HepG2 (cell line): Measurements from ENCODE around the gene LPAR1. TPM values are rescaled to one million over a fixed set of nuclear protein-coding genes. Genes with fewer than 3 reads are reported as not detected.

Source experiments
- ATAC-seq: fragments of 200-7000 bp; cut with Tn5 transposase; 3 replicates; pipeline ENCODE4 v1.9.1; 2020; ENCODE audit warnings: mild to moderate bottlenecking, moderate library complexity
- BruUV-seq: library from RNA; stranded (reverse); fragments of 400-500 nt; replicated peaks from 2 replicates; lab custom pipeline; 2021; lab: Mats Ljungman, UMichigan
- CTCF ChIA-PET: fragments of 300-600 bp; formaldehyde crosslinking; extraction: SDS; loops from one replicate; lab custom pipeline; 2021; ENCODE audit warnings: low total read pairs, inconsistent platforms, low intra/inter-chr PET ratio; lab: Yijun Ruan, JAX
- POLR2A ChIA-PET: fragments of 350-600 bp; sonication (Branson Sonifier 250); formaldehyde crosslinking; loops from one replicate; lab custom pipeline; 2020; ENCODE audit warnings: antibody characterized with exemption, inconsistent platforms; lab: Yijun Ruan, JAX
- DNase-seq: peaks from one replicate; pipeline ENCODE4 v3.0.0-alpha.2; 2015; ENCODE audit warnings: low spot score
- FAIRE-seq: peaks from 3 replicates; lab custom pipeline; 2011; peaks lifted over from hg19 to GRCh38; lab: Jason Lieb, UNC
- H2AFZ ChIP-seq: one replicate; pipeline ENCODE4 v1.6.1; 2011; ENCODE audit warnings: low read length, inconsistent platforms
- H3K27ac ChIP-seq: fragments of 300-600 bp; 3 replicates; pipeline ENCODE4 v1.8.0; 2011; ENCODE audit warnings: mixed run types, mild to moderate bottlenecking, mixed read lengths, low read length, inconsistent platforms; ENCODE audit not compliant: insufficient read depth; ENCODE audit errors: extremely low read length
- H3K27me3 ChIP-seq, 2 experiments: fragments of 200-600 bp in 1 of 2; 2 replicates in 1 of 2; 3 replicates in 1 of 2; pipeline versions ENCODE4 v1.6.0 to v1.8.0; 2011; ENCODE audit warnings: low read length in 2 of 2, mild to moderate bottlenecking in 2 of 2, moderate library complexity in 2 of 2, inconsistent platforms in 1 of 2; ENCODE audit not compliant: insufficient read depth in 2 of 2, control insufficient read depth in 1 of 2
- H3K36me3 ChIP-seq, 2 experiments: fragments of 200-600 bp in 1 of 2; replicated peaks in 1 of 2; 2 replicates in 1 of 2; 3 replicates in 1 of 2; pipeline versions ENCODE4 v1.5.1 to v1.8.0; 2011; ENCODE audit warnings: low read length in 2 of 2, inconsistent platforms in 1 of 2; ENCODE audit not compliant: insufficient read depth in 2 of 2, control insufficient read depth in 1 of 2
- H3K4me1 ChIP-seq: 2 replicates; pipeline ENCODE4 v1.5.1; 2012; ENCODE audit warnings: low read length, inconsistent platforms; ENCODE audit not compliant: insufficient read depth
- H3K4me2 ChIP-seq: 2 replicates; pipeline ENCODE4 v1.6.0; 2011; ENCODE audit warnings: low read depth, low read length, inconsistent platforms
- H3K4me3 ChIP-seq, 3 experiments: fragments of 200-600 bp in 1 of 3; sonication (generic), shearing (Covaris generic) in 1 of 3; replicated peaks in 1 of 3; 2 replicates each; pipeline ENCODE4 v1.5.1; 2011 to 2016; ENCODE audit warnings: low read length in 3 of 3, inconsistent platforms in 2 of 3, low read depth in 2 of 3, mild to moderate bottlenecking in 2 of 3, control low read depth in 1 of 3, mixed read lengths in 1 of 3; ENCODE audit not compliant: insufficient read depth in 1 of 3
- H3K79me2 ChIP-seq: one replicate; pipeline ENCODE4 v1.6.1; 2011; ENCODE audit warnings: low read length, inconsistent platforms; ENCODE audit not compliant: insufficient read depth
- H3K9ac ChIP-seq: 2 replicates; pipeline ENCODE4 v1.6.0; 2011; ENCODE audit warnings: mild to moderate bottlenecking, low read depth, low read length, inconsistent platforms; ENCODE audit not compliant: insufficient read depth
- H3K9me3 ChIP-seq: 2 replicates; pipeline ENCODE4 v1.5.1; 2012; ENCODE audit warnings: mild to moderate bottlenecking, low read length
- H4K20me1 ChIP-seq: 2 replicates; pipeline ENCODE4 v1.6.0; 2011; ENCODE audit warnings: inconsistent platforms, mild to moderate bottlenecking, low read length, moderate library complexity; ENCODE audit not compliant: insufficient read depth
- ESRRA ChIP-seq: sonication (generic); formaldehyde crosslinking; IDR thresholded peaks from 2 replicates; pipeline ENCODE4 v1.5.1; 2020; ENCODE audit warnings: mild to moderate bottlenecking, low read depth, missing genetic modification reagents
- MED13 ChIP-seq: sonication (generic); formaldehyde crosslinking; IDR thresholded peaks from 2 replicates; pipeline ENCODE4 v1.5.0; 2020; ENCODE audit warnings: missing genetic modification reagents
- RAD51 ChIP-seq: fragments of 450-650 bp; IDR thresholded peaks from 2 replicates; pipeline ENCODE4 v1.6.1; 2016; ENCODE audit warnings: borderline replicate concordance
- SAP130 ChIP-seq: IDR thresholded peaks from 2 replicates; pipeline ENCODE4 v1.6.1; 2016; ENCODE audit warnings: low read depth
- ZNF138 ChIP-seq: sonication (generic); formaldehyde crosslinking; IDR thresholded peaks from 2 replicates; pipeline ENCODE4 v1.5.0; 2020; ENCODE audit warnings: mild to moderate bottlenecking, low read depth, missing genetic modification reagents
- ZNF543 ChIP-seq: sonication (generic); formaldehyde crosslinking; IDR thresholded peaks from 2 replicates; pipeline ENCODE4 v1.4.0; 2020; ENCODE audit warnings: mild to moderate bottlenecking, missing genetic modification reagents
- WGBS: methylation state at CpG from one replicate; pipeline ENCODE4 v1.1.6; 2017; ENCODE audit warnings: low lambda C conversion rate; 5-methylcytosine and 5-hydroxymethylcytosine counted together
- in situ Hi-C: cut with HindIII; loops from 2 replicates; pipeline ENCODE4 v1.10.0; 2017; ENCODE audit warnings: low pct_unique_long_range_greater_than_20kb; ENCODE audit not compliant: extremely low pct_ligation_motif_present
- intact Hi-C: fragments of 100-400 bp; cut with micrococcal nuclease; formaldehyde crosslinking; loops from one replicate; pipeline ENCODE4 v1.10.0; 2022; ENCODE audit not compliant: unreplicated experiment
- polyA plus RNA-seq, 8 experiments: library from polyadenylated mRNA; depleted of rRNA in 3 of 8; stranded (reverse) in 7 of 8; unstranded in 1 of 8; fragments of >200 nt; fragmentation: Illumina TruSeq in 4 of 8; extraction: Trizol in 4 of 8; gene quantifications; 2 replicates each; pipeline versions ENCODE4 v1.2.1 to v1.2.3, GENCODE V29; 2011 to 2016; ENCODE audit warnings: low read depth in 4 of 8, missing spikeins in 1 of 8, mixed read lengths in 1 of 8; ENCODE audit not compliant: insufficient read depth in 1 of 8
- total RNA-seq, 5 experiments: library from RNA; depleted of rRNA; stranded (reverse); fragments of >200 nt; fragmentation: Illumina TruSeq; extraction: Trizol; gene quantifications; 2 replicates each; pipeline ENCODE4 v1.2.3, GENCODE V29; 2016; ENCODE audit warnings: low read depth in 1 of 5
- TF ChIP-seq, protein P1 (sequence below): IDR thresholded peaks from 2 replicates; pipeline ENCODE4 v1.6.1; 2016; ENCODE audit warnings: control low read depth
- TF ChIP-seq, protein P2 (sequence below): sonication (generic); formaldehyde crosslinking; IDR thresholded peaks from 2 replicates; pipeline ENCODE4 v1.8.1; 2023; ENCODE audit warnings: missing genetic modification reagents, mild to moderate bottlenecking, borderline replicate concordance
- TF ChIP-seq, protein P3 (sequence below), 2 experiments: sonication (generic) in 1 of 2; formaldehyde crosslinking in 1 of 2; IDR thresholded peaks; 2 replicates each; pipeline versions ENCODE4 v1.4.0 to v1.6.1; 2016 to 2020; ENCODE audit warnings: borderline replicate concordance in 1 of 2, low read depth in 1 of 2, mild to moderate bottlenecking in 1 of 2, missing genetic modification reagents in 1 of 2
- TF ChIP-seq, protein P4 (sequence below): sonication (generic); formaldehyde crosslinking; IDR thresholded peaks from 2 replicates; pipeline ENCODE4 v1.4.0; 2020; ENCODE audit warnings: missing genetic modification reagents, borderline replicate concordance
- TF ChIP-seq, protein P5 (sequence below): sonication (generic); formaldehyde crosslinking; IDR thresholded peaks from 2 replicates; pipeline ENCODE4 v1.4.0; 2020; ENCODE audit warnings: missing genetic modification reagents
- TF ChIP-seq, protein P6 (sequence below): sonication (generic); formaldehyde crosslinking; IDR thresholded peaks from 2 replicates; pipeline ENCODE4 v1.4.0; 2020; ENCODE audit warnings: missing genetic modification reagents

LPAR1 gene
- total and polyA plus RNA-seq, 2 of the 13 experiments (the other 11 are each of a cell fraction or from before 2014, with no cell fraction given): not detected

DNA sequence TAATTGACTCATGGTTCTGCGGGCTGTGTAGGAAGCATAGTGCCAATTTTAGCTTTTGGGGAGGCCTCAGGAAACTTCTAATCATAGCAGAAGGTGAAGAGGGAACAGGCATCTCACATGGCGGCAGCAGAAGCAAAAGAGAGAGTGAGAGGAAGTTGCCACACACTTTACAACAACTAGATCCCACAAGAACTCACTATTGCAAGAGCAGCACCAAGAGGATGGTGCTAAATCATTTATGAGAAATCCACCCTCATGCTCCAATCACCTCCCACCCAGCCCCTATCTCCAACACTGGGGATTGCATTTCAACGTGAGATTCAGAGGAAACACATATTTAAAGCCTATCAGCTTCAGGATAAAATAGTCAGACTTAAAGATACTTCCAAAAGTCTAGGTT, 36.1 kb upstream of the LPAR1 start (continued):
- TF ChIP-seq, protein P1, sequence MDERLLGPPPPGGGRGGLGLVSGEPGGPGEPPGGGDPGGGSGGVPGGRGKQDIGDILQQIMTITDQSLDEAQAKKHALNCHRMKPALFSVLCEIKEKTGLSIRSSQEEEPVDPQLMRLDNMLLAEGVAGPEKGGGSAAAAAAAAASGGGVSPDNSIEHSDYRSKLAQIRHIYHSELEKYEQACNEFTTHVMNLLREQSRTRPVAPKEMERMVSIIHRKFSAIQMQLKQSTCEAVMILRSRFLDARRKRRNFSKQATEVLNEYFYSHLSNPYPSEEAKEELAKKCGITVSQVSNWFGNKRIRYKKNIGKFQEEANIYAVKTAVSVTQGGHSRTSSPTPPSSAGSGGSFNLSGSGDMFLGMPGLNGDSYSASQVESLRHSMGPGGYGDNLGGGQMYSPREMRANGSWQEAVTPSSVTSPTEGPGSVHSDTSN (CRISPR knock-in tag): no peak
- TF ChIP-seq, protein P2, sequence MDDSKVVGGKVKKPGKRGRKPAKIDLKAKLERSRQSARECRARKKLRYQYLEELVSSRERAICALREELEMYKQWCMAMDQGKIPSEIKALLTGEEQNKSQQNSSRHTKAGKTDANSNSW (CRISPR knock-in tag): no peak
- TF ChIP-seq, protein P3, sequence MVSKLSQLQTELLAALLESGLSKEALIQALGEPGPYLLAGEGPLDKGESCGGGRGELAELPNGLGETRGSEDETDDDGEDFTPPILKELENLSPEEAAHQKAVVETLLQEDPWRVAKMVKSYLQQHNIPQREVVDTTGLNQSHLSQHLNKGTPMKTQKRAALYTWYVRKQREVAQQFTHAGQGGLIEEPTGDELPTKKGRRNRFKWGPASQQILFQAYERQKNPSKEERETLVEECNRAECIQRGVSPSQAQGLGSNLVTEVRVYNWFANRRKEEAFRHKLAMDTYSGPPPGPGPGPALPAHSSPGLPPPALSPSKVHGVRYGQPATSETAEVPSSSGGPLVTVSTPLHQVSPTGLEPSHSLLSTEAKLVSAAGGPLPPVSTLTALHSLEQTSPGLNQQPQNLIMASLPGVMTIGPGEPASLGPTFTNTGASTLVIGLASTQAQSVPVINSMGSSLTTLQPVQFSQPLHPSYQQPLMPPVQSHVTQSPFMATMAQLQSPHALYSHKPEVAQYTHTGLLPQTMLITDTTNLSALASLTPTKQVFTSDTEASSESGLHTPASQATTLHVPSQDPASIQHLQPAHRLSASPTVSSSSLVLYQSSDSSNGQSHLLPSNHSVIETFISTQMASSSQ (IDR thresholded peaks at IDR 0.05; ENCODE audit: low read depth): no peak
- TF ChIP-seq, protein P3 (CRISPR knock-in tag; IDR thresholded peaks at IDR 0.05; ENCODE audit: borderline replicate concordance): no peak
- no peak for TF ChIP-seq RAD51
- no peak for TF ChIP-seq MED13 (CRISPR knock-in tag)

DNA sequence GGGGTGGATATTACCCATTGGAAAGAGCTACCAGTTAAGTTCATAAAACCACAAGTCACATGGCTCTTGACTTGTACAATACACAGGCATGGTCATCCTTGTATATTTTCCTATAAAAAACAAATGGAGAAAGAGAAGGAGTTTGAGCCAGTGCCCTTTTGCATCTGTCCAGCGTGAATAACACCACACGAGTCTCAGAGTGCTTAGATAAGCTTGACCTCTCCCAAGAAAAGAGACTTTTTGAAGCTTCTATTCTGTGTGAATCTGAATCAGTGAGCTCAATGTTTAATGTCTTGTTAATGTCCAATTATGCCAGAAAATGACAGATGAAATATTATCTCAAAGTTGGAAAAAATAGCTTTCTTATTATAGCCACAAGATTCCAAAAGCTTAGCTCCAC, 30.9 kb upstream of the LPAR1 start:
- Histone ChIP-seq H3K36me3 (no peaks in the 10 kb centered on the region), H3K9ac (no peak overlapping the region), H3K4me1 (no peaks in the 10 kb centered on the region), H2AFZ (no peak overlapping the region), H3K4me2 (no peak overlapping the region), H3K9me3 (no peaks in the 10 kb centered on the region), H3K79me2 (no peaks in the 10 kb centered on the region), H3K4me3 (no peak overlapping the region), H4K20me1 (no peaks in the 10 kb centered on the region), H3K27ac (no peak overlapping the region), H3K27me3 (0 out of 5 replicates have a peak, but pooled peaks cover 0 to 3% of the 10 kb centered on the region in 2 experiments)
- ChIA-PET CTCF (no interaction called here), POLR2A (no interaction called here)
- BruUV-seq: no TSS peak
- intact Hi-C loops: no loop called here
- no peak for FAIRE-seq
- WGBS: 0% methylated on average over 2 of the region's 2 CpGs
- ATAC-seq: no peak
- DNase-seq: no peak
- in situ Hi-C loops: no loop called here
- no peak for TF ChIP-seq ZNF543
- TF ChIP-seq, protein P4, sequence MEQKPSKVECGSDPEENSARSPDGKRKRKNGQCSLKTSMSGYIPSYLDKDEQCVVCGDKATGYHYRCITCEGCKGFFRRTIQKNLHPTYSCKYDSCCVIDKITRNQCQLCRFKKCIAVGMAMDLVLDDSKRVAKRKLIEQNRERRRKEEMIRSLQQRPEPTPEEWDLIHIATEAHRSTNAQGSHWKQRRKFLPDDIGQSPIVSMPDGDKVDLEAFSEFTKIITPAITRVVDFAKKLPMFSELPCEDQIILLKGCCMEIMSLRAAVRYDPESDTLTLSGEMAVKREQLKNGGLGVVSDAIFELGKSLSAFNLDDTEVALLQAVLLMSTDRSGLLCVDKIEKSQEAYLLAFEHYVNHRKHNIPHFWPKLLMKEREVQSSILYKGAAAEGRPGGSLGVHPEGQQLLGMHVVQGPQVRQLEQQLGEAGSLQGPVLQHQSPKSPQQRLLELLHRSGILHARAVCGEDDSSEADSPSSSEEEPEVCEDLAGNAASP (CRISPR knock-in tag): no peak
- no peak for TF ChIP-seq ESRRA (CRISPR knock-in tag)
- TF ChIP-seq, protein P5, sequence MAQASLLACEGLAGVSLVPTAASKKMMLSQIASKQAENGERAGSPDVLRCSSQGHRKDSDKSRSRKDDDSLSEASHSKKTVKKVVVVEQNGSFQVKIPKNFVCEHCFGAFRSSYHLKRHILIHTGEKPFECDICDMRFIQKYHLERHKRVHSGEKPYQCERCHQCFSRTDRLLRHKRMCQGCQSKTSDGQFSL: no peak
- TF ChIP-seq, protein P6, sequence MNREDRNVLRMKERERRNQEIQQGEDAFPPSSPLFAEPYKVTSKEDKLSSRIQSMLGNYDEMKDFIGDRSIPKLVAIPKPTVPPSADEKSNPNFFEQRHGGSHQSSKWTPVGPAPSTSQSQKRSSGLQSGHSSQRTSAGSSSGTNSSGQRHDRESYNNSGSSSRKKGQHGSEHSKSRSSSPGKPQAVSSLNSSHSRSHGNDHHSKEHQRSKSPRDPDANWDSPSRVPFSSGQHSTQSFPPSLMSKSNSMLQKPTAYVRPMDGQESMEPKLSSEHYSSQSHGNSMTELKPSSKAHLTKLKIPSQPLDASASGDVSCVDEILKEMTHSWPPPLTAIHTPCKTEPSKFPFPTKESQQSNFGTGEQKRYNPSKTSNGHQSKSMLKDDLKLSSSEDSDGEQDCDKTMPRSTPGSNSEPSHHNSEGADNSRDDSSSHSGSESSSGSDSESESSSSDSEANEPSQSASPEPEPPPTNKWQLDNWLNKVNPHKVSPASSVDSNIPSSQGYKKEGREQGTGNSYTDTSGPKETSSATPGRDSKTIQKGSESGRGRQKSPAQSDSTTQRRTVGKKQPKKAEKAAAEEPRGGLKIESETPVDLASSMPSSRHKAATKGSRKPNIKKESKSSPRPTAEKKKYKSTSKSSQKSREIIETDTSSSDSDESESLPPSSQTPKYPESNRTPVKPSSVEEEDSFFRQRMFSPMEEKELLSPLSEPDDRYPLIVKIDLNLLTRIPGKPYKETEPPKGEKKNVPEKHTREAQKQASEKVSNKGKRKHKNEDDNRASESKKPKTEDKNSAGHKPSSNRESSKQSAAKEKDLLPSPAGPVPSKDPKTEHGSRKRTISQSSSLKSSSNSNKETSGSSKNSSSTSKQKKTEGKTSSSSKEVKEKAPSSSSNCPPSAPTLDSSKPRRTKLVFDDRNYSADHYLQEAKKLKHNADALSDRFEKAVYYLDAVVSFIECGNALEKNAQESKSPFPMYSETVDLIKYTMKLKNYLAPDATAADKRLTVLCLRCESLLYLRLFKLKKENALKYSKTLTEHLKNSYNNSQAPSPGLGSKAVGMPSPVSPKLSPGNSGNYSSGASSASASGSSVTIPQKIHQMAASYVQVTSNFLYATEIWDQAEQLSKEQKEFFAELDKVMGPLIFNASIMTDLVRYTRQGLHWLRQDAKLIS (CRISPR knock-in tag): no peak
- TF ChIP-seq SAP130 (CRISPR knock-in tag): no peak
- no peak for TF ChIP-seq ZNF138 (CRISPR knock-in tag)
